Measurements from ENCODE around the gene CTNNA3.

DNA sequence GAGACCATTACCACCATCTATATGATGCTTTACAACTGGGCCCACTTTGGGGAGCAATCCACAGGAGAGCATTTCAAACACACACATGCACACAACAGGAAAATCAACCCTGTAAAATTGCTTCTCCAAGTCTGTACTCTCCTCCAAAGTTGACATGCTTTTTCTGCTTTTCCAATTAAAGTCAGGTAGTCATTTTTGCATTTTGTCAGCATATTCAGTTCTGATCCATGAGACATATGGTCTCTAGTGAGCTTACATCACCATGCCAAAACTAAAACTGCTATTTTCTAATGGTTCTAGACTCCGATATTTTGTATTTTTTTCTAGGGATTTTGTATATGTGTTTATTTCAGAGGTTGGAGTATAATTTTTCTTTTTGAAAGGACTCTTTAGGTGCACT, 1143.7 kb downstream of the CTNNA3 start:
- TF ChIP-seq, protein P1, sequence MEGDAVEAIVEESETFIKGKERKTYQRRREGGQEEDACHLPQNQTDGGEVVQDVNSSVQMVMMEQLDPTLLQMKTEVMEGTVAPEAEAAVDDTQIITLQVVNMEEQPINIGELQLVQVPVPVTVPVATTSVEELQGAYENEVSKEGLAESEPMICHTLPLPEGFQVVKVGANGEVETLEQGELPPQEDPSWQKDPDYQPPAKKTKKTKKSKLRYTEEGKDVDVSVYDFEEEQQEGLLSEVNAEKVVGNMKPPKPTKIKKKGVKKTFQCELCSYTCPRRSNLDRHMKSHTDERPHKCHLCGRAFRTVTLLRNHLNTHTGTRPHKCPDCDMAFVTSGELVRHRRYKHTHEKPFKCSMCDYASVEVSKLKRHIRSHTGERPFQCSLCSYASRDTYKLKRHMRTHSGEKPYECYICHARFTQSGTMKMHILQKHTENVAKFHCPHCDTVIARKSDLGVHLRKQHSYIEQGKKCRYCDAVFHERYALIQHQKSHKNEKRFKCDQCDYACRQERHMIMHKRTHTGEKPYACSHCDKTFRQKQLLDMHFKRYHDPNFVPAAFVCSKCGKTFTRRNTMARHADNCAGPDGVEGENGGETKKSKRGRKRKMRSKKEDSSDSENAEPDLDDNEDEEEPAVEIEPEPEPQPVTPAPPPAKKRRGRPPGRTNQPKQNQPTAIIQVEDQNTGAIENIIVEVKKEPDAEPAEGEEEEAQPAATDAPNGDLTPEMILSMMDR (IDR thresholded peaks at IDR 0.05) = no peak
- TF ChIP-seq POLR2A (IDR thresholded peaks at IDR 0.05) = no peak
